GM23338 (cell line): Measurements from ENCODE around the gene BAIAP2. TPM values are rescaled to one million over a fixed set of nuclear protein-coding genes. Genes with fewer than 3 reads are reported as not detected.
"Not testable (repeated sequence)": the region's sequence is repeated elsewhere in the genome, so short reads cannot be mapped to it uniquely, and the experiment has no call there.

ENCODE experiments used
- ATAC-seq: fragments of 200-7000 bp; cut with Tn5 transposase; 3 replicates; pipeline ENCODE4 v1.9.1; 2020
- DNase-seq: peaks from one replicate; pipeline ENCODE4 v3.0.0-alpha.2; 2015; ENCODE audit warnings: low spot score
- H2AFZ ChIP-seq: fragments of 200-600 bp; sonication (generic); 2 replicates; pipeline ENCODE4 v1.8.0; 2016; ENCODE audit warnings: antibody characterized with exemption, mild to moderate bottlenecking, moderate library complexity
- H3F3A ChIP-seq: fragments of 200-600 bp; sonication (generic); replicated peaks from 2 replicates; pipeline ENCODE4 v1.8.0; 2017; ENCODE audit warnings: antibody characterized with exemption, mixed run types, low read depth
- H3K27ac ChIP-seq: fragments of 200-600 bp; sonication (generic); 2 replicates; pipeline ENCODE4 v1.6.1; 2016; ENCODE audit warnings: low read depth
- H3K27me3 ChIP-seq: fragments of 200-600 bp; sonication (generic); 2 replicates; pipeline ENCODE4 v1.8.0; 2016; ENCODE audit warnings: mild to moderate bottlenecking, mixed run types, moderate library complexity; ENCODE audit not compliant: insufficient read depth
- H3K36me3 ChIP-seq: fragments of 200-600 bp; sonication (generic); 2 replicates; pipeline ENCODE4 v1.8.0; 2016; ENCODE audit warnings: mild to moderate bottlenecking; ENCODE audit not compliant: insufficient read depth
- H3K4me1 ChIP-seq: fragments of 200-600 bp; sonication (generic); 2 replicates; pipeline ENCODE4 v1.8.0; 2016; ENCODE audit warnings: mild to moderate bottlenecking, moderate library complexity; ENCODE audit not compliant: insufficient read depth
- H3K4me2 ChIP-seq: fragments of 200-600 bp; sonication (generic); 2 replicates; pipeline ENCODE4 v1.7.1; 2017; ENCODE audit warnings: mixed run types
- H3K4me3 ChIP-seq: fragments of 200-600 bp; sonication (generic); 2 replicates; pipeline ENCODE4 v1.6.1; 2016; ENCODE audit warnings: mixed run types
- H3K79me2 ChIP-seq: fragments of 200-600 bp; sonication (generic); replicated peaks from 2 replicates; pipeline ENCODE4 v1.8.0; 2017; ENCODE audit warnings: mild to moderate bottlenecking; ENCODE audit not compliant: insufficient read depth
- H3K9me2 ChIP-seq: fragments of 200-600 bp; sonication (generic); 2 replicates; pipeline ENCODE4 v1.8.0; 2017; ENCODE audit not compliant: insufficient read depth
- H4K20me1 ChIP-seq: fragments of 200-600 bp; sonication (generic); replicated peaks from 2 replicates; pipeline ENCODE4 v1.8.0; 2017; ENCODE audit warnings: mild to moderate bottlenecking; ENCODE audit not compliant: insufficient read depth
- H3K27ac Mint-ChIP-seq: 2 replicates; pipeline ENCODE4 v1.8.0; 2020; ENCODE audit warnings: inconsistent platforms, mild to moderate bottlenecking, moderate library complexity, mixed read lengths
- H3K27me3 Mint-ChIP-seq: 3 replicates; pipeline ENCODE4 v1.8.0; 2022; ENCODE audit warnings: low read depth, mild to moderate bottlenecking, moderate library complexity, mixed read lengths, inconsistent platforms; ENCODE audit not compliant: insufficient read depth, poor library complexity
- H3K36me3 Mint-ChIP-seq: 3 replicates; pipeline ENCODE4 v1.8.0; 2021; ENCODE audit warnings: low read depth, mild to moderate bottlenecking, inconsistent platforms, moderate library complexity, mixed read lengths
- H3K4me1 Mint-ChIP-seq: 3 replicates; pipeline ENCODE4 v1.8.0; 2020; ENCODE audit warnings: mild to moderate bottlenecking, inconsistent platforms, mixed read lengths
- H3K4me3 Mint-ChIP-seq: 3 replicates; pipeline ENCODE4 v1.8.0; 2021; ENCODE audit warnings: moderate library complexity, mild to moderate bottlenecking, inconsistent platforms, mixed read lengths
- H3K9me3 Mint-ChIP-seq: 3 replicates; pipeline ENCODE4 v1.8.0; 2020; ENCODE audit warnings: moderate library complexity, mild to moderate bottlenecking, inconsistent platforms, mixed read lengths
- CREB1 ChIP-seq: fragments of 250-450 bp; sonication (Bioruptor Pico); IDR thresholded peaks from 2 replicates; pipeline ENCODE4 v1.5.0; 2020; ENCODE audit warnings: low read depth, mild to moderate bottlenecking, moderate library complexity
- ETS1 ChIP-seq: IDR thresholded peaks from 2 replicates; pipeline ENCODE4 v1.6.1; 2016; ENCODE audit warnings: antibody characterized with exemption
- JUNB ChIP-seq: IDR thresholded peaks from one replicate; pipeline ENCODE4 v1.6.1; 2016; ENCODE audit warnings: antibody characterized with exemption; ENCODE audit not compliant: unreplicated experiment
- POLR2AphosphoS5 ChIP-seq: IDR thresholded peaks from 2 replicates; pipeline ENCODE4 v1.6.1; 2016; ENCODE audit warnings: antibody characterized with exemption, low read depth
- REST ChIP-seq: IDR thresholded peaks from one replicate; pipeline ENCODE4 v1.6.1; 2018; ENCODE audit warnings: antibody characterized with exemption; ENCODE audit not compliant: unreplicated experiment
- ZNF114 ChIP-seq: fragments of 250-450 bp; sonication (Bioruptor Pico); IDR thresholded peaks from 2 replicates; pipeline ENCODE4 v1.5.0; 2020; ENCODE audit warnings: mild to moderate bottlenecking, moderate library complexity
- ZNF331 ChIP-seq: fragments of 250-450 bp; sonication (Bioruptor Pico); IDR thresholded peaks from 2 replicates; pipeline ENCODE4 v1.5.0; 2020; ENCODE audit warnings: low read depth, mild to moderate bottlenecking, moderate library complexity
- ZNF462 ChIP-seq: fragments of 250-450 bp; sonication (Bioruptor Pico); IDR thresholded peaks from 2 replicates; pipeline ENCODE4 v1.5.0; 2020; ENCODE audit warnings: mild to moderate bottlenecking, moderate library complexity
- polyA plus RNA-seq: library from polyadenylated mRNA; unstranded; fragments of >200 nt; fragmentation: Nextera tagmentation; extraction: Ambion mirVana; gene quantifications from 2 replicates; pipeline ENCODE4 v1.2.1, GENCODE V29; 2016
- total RNA-seq: library from RNA; depleted of rRNA; stranded (reverse); fragments of >200 nt; shearing (Covaris generic); gene quantifications from 2 replicates; pipeline ENCODE4 v1.2.3, GENCODE V29; 2014

The BAIAP2 gene
- total and polyA plus RNA-seq, 2 experiments from 2014 or later = 21.7 to 22.7 TPM

GRCh38 chr17:81017330-81017729 lies 17.6 kb upstream of the BAIAP2 start:
- H3K4me3 ChIP-seq, ATAC-seq, H3K27ac ChIP-seq, H4K20me1 ChIP-seq, H3K9me3 Mint-ChIP-seq, H2AFZ ChIP-seq, H3K27me3 ChIP-seq, H3K4me1 ChIP-seq, H3K9me2 ChIP-seq, H3K79me2 ChIP-seq, H3K4me3 Mint-ChIP-seq, H3K36me3 Mint-ChIP-seq, DNase-seq, H3K27ac Mint-ChIP-seq, H3K4me2 ChIP-seq, H3K36me3 ChIP-seq: not testable (repeated sequence)
- peaks cover 26% of the 10 kb centered on the region for H3K27me3 Mint-ChIP-seq
- peaks cover 13% of the 10 kb centered on the region for H3K4me1 Mint-ChIP-seq
- H3F3A ChIP-seq = peaks cover 12% of the 10 kb centered on the region

GRCh38 chr17:81018044-81018802 lies 16.7 kb upstream of the BAIAP2 start:
- ATAC-seq (no peak; the same call in 1 of the 3 replicates), DNase-seq (no peak)
- Mint-ChIP-seq H3K36me3 (no peaks in the 10 kb centered on the region; the same call in 2 of the 3 replicates), H3K27ac (no peak overlapping the region), H3K27me3 (peaks cover 30% of the 10 kb centered on the region), H3K4me3 (no peak overlapping the region), H3K9me3 (peaks cover 6% of the 10 kb centered on the region; the same call in 1 of the 3 replicates), H3K4me1 (peaks cover 12% of the 10 kb centered on the region)
- Histone ChIP-seq H3K36me3 (no peaks in the 10 kb centered on the region), H3K4me1 (peaks cover 3% of the 10 kb centered on the region; the same call in 1 of the 2 replicates), H4K20me1 (no peaks in the 10 kb centered on the region), H3K4me3 (no peak overlapping the region), H3K27me3 (no peaks in the 10 kb centered on the region), H3F3A (peaks cover 15% of the 10 kb centered on the region), H3K4me2 (0 out of 2 replicates have a peak overlapping the region, but pooled peaks have one; percentile 43), H3K79me2 (no peaks in the 10 kb centered on the region), H3K9me2 (0 out of 2 replicates have a peak, but pooled peaks cover 4% of the 10 kb centered on the region), H3K27ac (peak overlapping the region; percentile 63; the same call in 1 of the 2 replicates), H2AFZ (peak overlapping the region; percentile 96)
- TF ChIP-seq ZNF331 (CRISPR knock-in tag) (no peak), REST (no peak), CREB1 (CRISPR knock-in tag) (no peak), JUNB (no peak), ZNF114 (no peak), ETS1 (no peak), ZNF462 (no peak), POLR2AphosphoS5 (no peak)
